GM19395 (cell line): ENCODE measurements around the gene RACK1.
"Not testable (repeated sequence)": the region's sequence is repeated elsewhere in the genome, so short reads cannot be mapped to it uniquely, and the experiment has no call there.

ENCODE experiments used
- ATAC-seq: cut with Tn5 transposase; IDR thresholded peaks from one replicate; pipeline ENCODE4 v1.9.1; 2021; ENCODE audit warnings: mild to moderate bottlenecking, moderate library complexity; ENCODE audit not compliant: unreplicated experiment

RACK1 gene

DNA sequence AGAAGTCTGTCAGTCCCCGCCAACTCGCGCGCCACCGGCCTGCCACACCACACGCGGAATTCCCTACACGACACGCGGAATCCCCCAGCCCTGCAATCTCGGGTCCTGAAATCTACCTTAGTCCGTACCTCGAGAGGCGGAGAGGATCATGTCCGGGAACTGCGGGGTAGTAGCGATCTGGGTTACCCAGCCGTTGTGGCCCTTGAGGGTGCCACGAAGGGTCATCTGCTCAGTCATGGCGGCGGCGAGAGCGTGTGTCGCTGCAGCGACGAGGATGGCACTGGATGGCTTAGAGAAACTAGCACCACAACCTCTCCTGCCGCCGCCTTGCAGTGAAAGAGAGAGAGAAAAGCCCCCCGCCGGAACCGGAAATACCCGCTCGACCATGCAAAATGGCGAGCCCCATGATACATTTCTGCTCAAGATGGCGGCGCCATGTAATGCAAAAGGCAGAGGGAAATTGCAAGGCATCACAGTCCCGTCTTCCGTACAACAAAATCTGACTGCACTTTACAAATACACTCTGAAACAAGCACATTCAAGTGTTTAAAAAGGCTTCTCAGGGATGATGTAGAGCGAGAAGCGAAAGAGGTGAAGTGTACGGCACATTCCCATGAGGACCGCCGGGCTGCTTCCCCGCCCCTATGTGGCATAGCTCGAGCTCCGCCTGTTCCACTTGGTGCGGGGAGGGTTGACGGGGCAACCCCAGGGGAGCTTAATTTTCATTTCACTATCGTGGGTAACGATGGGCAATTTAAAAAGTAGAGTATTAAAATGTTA, at the start of gene RACK1:
Gene RACK1, minus strand, starts transcription at position 343 of the 780 bp plus-strand sequence. Its CDS starts 106 bp downstream, at position 237.
- peak; percentile 67 for ATAC-seq

DNA sequence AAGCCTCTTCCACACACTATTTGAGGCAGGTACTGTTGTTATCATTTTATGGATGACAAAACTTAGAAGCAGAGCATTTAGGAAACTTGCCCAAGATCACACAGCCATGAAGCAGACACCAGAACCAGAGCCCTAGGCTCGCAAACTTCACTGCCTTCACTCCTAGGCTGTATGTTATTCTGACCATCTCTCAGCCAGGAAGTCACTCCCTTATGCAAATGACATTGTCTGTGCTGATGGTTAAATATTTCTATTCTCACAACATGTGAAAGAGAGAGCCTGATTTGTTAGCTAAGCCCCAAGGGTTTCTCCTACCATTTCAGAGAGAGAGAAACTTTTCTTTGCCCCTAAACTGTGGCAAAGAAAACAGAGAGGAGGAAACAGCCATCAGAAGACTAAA, 43.6 kb upstream of the RACK1 start:
- peak; percentile 73 for ATAC-seq

DNA sequence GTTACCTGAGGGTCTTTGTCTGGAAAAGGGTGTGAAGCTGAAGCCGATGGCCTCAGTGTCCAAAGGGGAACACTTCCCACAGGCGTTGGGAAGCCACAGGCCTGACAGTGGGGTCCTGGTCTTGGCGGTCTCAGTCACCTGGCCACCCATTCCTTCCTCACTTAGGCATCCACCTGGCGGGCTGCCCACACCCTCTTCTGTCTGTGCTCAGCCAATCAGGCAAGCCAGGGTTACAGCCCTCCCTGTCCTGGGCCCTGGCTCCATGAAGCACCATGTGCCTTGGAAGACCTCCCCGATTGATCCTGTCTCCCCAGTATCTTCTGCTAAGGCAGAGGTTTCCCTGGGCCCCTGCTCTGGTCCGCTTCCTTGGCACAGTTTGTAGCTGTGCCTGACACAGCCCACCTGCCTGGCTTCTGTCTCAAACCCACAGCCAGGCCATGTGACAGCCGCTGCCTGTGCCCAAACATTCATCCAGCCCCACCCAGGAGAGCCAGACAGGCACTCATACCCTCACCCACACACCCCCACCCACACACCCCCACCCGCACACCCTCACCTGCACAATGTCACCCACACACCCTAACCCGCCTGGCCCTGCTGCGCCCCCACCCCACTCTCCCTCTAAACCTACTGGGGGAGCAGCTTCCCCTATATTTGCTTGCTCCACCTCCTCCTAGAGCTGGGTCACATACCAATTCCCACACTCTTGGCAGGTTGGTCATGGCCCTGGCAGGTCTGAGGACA, 42.4 kb upstream of the RACK1 start:
- not testable (repeated sequence) for ATAC-seq

DNA sequence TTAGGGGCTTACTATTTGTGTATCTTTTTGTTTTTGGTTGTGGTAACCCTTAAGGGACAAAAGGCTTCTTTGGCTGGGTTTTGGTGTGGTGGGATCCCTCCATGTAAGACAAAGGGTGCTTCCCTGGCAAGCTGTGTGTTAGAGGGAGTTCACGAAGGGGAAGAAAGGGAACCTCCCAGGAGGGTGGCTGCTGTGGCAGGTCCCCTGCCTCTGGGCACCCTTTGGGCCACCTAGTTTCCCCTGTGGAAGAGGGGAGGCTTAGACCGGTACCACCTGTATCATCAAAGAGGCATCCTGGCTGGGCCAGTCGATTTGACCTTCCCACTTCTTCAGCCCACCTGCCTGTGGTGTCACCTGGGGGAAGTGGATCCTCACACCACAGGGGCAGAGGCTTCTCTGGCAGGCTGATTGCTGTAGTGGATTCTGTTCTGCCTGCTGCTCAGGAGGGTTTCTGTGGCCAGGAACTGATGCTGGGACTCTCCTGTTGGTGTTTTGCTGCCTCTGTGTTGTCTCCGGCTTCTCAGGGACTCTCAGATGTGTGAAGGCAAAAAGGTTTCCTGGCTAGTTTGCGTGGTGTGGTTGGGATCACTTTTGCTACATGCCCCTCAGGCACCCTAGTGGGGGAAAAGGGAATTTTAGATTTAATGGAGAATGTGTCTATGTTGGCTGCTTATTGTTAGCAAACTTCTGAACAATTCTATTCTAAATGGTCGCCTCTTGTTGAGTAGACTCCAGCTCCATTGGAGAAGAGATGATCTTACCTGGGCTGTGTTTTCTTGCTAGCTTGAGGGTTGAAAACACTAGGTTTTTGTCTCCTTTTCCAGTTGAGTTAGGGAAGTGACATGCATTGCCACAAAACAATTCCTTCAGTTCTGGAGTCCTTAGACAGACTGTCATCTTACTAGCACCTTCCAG, 40.4 kb upstream of the RACK1 start:
- not testable (repeated sequence) for ATAC-seq

DNA sequence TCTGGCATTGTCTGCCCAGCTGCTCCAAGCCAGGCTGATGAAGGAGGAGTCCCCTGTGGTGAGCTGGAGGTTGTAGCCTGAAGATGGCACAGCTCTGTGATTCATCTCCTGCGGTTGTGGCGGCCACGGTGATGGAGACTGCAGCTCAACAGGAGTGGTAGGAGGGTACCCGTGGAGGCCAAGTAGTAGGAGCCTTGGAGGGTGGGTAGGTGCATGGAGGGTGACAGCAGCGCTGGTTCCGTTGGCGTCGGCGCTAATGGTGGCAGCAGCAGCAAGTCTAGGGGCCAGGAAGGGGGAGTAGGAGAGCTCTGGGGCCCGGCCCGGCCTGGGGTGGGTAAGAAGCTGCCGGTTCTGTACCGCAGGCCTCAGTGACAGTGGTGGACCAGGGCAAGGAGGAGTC, 39.6 kb upstream of the RACK1 start:
- no peak for ATAC-seq

DNA sequence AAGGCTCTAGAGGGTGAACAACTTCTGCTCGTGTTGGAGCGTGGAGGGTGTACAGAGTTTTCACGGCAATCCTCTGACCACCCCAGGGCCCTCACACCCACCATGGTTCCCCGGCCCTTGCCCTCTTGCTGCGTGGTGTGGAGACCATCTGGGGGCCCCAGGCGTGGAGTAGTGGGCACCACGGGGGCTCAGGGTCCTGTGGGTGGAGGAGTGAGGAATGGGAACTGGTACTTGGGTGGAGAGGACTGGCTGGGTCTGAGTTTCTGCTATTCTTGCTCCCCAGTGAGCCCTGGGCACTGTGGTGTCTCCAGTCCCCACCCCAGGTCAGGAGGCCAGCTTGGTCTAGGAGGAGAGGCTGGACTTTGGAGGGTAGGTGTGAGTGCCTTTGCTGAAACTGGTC, 39.2 kb upstream of the RACK1 start:
- no peak for ATAC-seq

DNA sequence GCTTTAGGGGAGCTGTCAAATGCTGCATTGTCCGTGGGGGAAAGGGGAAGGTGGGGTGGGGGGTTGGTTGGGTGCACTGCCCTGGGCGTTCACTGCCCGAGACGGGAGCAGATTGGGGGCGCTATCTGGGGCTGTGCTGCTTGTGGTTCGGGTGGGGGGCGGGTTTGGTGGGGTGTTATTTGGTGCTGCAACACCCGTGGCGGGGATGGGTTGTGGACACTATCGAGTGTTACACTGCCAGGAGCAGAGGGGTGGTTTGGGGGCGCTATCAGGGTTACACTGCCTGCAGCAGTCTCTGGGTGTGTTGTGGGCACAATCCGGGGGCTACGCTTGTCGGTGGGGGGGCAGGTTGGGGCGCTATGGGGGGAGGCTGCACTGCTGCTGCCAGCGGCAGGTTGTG, 38.7 kb upstream of the RACK1 start:
- ATAC-seq, result not testable (repeated sequence)

DNA sequence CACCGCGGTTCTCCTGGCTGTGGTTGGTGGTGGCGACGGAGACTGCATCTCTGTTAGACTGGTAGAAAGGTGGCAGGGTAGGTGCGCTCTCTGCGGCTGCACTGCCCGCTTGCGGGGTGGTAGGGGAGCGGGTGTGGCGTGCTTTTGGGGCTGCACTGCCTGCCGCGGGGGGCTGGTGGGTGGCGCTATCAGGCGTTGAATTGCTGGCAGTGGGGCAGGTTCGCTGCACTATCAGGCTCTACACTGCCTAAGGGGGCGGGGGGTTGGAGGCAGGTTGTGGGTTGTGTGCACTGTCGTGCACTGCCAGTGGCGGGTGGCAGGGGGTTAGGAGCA, 38.2 kb upstream of the RACK1 start:
- ATAC-seq, result no peak

DNA sequence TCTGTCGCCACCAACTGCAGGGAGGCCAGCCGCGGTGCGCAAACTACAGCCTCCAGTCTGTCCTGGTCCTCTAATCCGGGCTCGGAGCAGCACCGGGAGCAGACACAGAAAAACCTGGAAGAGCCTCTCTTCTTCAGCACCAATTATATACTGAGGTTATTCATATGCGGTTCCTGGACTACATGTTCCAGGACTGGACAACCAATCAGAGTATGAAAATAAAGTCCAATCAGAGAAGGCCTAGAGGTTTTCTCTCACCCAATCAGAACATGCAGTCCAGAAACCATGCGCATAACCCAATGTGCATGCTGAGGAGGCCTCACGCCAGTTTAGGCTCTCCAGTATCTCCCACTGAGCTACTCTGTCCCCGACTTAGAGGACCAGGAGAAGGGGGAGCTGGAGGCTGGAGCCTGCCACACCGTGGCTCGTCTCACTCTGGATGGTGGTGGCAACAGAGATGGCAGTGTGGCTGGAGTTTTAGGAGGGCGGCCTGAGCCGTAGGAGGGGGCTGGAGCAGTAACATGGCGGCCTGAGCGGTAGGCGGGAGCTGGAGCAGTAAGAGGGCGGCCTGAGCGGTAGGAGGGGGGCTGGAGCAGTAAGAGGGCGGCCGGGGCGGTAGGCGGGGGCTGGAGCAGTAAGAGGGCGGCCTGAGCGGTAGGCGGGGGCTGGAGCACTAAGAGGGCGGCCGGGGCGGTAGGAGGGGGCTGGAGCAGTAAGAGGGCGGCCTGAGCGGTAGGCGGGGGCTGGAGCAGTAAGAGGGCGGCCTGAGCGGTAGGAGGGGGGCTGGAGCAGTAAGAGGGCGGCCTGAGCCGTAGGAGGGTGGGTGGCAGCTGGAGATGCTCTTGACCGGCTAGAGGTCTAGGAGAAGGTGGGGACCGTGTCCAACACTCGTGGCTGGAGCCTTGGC, 37.6 kb upstream of the RACK1 start:
- no peak for ATAC-seq

DNA sequence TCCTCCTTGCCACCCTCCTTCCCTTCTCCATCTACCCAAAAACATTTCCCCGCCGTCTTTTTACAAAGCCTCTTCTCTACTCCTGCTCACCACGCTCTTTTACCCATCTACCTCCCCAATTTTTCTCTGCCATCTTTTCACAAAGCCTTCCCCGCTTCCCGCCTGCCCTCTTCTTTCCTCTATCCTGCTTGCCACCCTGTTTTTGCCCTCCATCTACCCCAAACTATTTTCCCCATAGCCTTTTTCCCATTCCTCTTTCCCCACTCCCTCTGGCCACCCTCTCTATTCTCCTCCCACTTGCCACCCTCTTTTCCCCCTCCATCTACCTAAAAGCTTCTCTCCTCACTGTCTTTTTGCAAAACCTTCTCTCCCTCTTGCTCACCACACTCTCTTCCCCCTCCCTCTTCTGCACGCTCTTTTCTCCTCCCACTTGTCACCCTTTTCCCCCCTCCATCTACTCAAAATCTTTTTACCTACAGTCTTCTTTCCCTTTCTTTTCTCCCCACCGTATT, 36.6 kb upstream of the RACK1 start:
- no peak for ATAC-seq

DNA sequence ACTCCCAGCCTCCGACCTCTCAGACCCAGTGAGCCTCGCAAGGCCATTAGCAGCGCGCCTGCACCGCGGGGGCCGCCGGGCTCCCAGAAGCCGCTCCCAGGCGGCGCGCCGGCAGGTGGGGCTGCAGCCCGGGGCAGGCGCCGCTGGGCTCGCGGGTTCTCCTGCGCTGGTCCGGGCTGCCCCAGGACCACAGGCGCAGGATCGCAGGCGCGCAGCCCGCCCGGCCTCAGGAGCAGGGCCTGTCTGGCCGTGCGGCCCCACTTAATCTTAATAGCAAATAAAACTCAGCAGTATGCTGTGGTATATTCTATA, 29.7 kb upstream of the RACK1 start:
- not testable (repeated sequence) for ATAC-seq

DNA sequence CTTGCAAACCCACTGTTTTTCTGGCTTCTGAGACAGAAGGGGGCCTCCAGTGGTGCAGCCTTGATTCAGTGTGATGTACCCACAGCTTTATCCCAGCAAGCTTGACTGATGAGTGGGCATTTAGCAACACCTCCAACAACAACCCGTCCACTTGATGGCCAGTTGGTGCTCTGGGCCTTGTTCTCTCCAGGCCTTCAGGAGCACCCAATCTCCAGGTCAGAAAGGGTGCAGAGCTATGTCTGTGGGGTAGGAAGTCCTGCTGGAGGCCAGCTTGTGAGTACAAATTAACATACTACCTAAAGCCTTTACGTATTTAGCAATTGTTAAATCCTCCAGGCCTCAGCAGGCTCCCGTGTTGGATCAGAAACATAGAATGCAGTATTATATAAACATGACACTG, 27.4 kb upstream of the RACK1 start:
- no peak for ATAC-seq

DNA sequence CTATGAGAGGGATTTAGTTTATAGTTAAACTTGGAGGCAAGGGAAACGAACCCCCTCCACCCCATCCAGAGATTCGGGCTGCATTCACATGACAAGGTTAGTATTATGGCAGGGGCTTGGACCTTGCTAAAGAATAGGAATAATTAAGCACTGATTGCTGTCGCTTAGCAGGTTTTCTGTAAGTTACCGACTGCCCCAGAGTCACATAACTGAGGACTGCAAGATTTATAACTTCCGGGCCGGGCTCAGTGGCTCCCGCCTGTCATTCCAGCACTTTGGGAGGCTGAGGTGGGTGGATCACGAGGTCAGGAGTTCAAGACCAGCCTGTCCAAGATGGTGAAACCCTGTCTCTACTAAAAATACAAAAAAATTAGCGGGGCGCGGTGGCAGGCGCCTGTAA, 24.2 kb upstream of the RACK1 start:
- ATAC-seq, result not testable (repeated sequence)

DNA sequence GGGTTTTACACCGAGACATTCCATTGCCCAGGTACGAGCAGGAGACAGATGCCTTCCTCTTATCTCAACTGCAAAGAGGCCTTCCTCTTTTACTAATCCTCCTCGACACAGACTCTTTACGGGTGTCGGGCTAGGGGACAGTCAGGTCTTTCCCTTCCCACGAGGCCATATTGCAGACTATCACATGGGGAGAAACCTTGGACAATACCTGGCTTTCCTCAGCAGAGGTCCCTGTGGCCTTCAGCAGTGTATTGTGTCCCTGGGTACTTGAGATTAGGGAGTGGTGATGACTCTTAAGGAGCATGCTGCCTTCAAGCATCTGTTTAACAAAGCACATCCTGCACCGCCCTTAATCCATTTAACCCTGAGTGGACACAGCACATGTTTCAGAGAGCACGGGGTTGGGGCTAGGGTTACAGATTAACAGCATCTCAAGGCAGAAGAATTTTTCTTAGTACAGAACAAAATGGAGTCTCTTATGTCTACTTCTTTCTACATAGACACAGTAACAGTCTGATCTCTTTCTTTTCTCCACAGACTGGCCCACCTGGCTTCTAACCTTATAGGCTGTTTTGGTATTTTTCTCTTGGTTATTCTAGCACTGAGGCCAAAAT, 23.7 kb upstream of the RACK1 start:
- not testable (repeated sequence) for ATAC-seq

DNA sequence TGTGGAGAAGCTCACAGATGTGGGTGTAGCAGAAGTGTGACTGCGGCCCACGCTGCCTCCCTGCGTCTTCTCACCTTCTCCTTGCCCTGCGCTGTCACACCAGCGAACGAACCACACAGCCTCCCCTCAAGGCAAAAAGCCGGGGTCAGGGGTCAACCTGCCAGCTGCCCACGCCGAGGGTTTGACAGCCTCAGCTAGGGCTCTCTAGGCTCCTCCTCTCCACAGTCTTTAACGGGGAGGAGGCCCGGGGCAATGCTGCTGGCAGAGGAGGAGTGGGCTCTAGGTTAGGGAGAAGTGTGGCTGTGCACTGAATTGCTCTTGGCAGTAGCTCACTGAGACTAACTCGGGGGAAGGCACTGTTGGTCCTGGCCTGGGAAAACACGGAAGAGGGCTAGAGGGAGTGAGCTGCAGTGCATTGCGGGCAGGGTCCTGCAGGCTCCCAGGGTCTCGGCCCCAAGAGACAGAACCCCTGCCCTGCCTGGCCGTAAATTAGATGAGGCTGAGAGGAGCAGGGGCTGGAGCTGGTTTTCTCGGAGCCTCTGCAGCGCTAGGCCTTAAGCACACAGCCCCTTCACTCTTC, 21.5 kb upstream of the RACK1 start:
- ATAC-seq, result no peak

DNA sequence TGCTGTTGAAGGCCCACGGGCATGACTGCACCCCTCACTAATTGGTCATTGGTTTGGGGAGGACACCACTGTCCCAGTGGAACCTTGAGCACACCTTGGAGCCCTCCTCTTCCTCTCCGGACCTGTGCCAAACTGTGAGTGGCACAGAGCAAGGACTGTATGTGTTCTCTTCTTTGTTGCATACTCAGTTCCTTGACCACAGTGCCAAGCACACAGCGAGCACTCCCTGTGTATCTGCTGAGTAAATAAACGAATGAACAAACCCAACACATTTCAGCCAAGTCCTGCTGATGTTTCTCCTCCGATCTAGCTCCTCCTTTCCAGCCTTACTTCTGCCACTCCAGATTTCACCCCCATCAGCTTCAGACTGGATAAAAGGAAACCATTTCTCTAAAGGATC, 19.9 kb upstream of the RACK1 start:
- ATAC-seq, result no peak

DNA sequence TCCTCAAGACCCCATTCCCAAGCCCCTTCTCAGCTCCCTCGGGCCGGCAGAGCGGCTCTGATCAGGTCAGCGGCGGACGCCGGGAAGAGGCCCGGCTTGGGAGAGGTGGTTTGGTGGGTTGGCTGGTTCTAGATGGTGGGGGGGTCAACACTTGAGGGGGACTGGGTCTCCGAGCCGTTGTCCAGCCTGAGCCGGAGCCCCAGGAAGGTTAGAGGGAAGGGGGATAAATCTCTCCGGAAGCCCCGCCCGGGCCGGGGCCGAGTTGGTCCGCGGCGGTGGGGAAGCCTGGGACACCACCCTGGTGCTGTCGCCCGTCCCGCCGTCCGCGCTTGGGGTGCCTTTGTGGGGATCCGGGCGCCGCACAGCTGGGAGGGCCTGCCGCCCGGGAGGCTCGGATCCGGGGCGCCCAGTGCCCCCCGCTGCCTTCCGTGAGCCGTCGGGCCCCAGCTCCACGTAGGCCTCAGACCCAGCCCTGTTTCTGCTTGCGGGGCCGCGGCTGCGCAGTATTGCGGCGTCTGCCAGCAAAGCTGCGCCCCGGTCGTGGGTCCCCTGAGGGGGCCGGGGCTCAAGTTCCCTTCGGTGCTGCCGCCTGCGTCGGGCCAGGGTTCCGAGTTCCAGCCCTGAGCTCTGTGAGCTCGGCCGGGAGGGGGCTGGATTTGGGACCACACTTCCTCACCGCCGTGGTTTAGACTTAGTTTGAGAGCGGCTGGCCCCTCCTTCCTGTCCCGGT, 17.8 kb upstream of the RACK1 start:
- peak; percentile 65 for ATAC-seq

DNA sequence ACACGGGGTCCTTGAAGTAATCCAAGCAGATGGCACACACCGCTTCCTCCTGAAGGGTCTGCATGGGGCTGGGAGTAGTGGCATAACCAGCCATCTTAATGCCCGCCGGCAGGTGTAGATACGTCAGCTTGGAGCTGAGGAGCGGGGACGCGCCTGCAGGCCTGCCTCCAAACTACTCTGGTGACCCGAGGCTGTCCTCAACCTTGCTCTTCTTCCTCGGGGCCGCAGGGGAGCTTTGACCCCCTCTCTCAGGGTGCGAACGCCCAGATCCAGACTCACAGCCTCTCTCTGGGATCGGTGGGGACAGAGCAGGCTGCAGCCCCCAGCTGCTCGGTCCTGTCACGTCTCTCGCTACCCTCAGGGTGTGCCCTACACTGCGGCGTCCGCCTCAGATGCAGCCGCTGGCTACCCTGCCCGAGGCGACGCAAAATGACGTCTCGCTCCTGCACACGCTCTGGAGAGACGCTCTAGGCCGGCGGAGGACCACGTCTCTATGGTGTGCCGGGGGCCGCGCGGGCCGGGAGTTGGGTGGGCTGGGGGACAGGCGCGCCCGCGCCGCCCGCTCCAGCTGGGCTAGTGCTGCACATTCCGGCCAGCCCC, 17.1 kb upstream of the RACK1 start, which contains the start of gene TRIM52:
Gene TRIM52, minus strand, starts transcription at position 424 of the 600 bp plus-strand sequence. Its CDS starts 330 bp downstream, at position 94.
- ATAC-seq, result peak; percentile 77
